ENCODE data around the gene EDN3. TPM values are rescaled to one million over a fixed set of nuclear protein-coding genes. Genes with fewer than 3 reads are reported as not detected.

The EDN3 gene
- total and polyA plus RNA-seq, 2 of the 8 experiments (the other 6 are each of a cell fraction or from before 2014, with no cell fraction given), result 0.17 to 0.38 TPM

- Histone ChIP-seq H3K4ac (replicated peaks; ENCODE audit: insufficient read length, low read depth, low read length) (no peak overlapping the region), H3K23ac (ENCODE audit: insufficient read length) (no peak overlapping the region)
- no peak for TF ChIP-seq NRF1 (IDR thresholded peaks at IDR 0.05; ENCODE audit: low read depth, low read length)
- TF ChIP-seq TEAD4 (IDR thresholded peaks at IDR 0.05; ENCODE audit: low read depth, low read length), result no peak
- no peak for TF ChIP-seq ATF2 (IDR thresholded peaks at IDR 0.05; ENCODE audit: low read length)
- TF ChIP-seq CBX5 (IDR thresholded peaks at IDR 0.05; ENCODE audit: low read depth, low read length), result no peak
These were observed 8.2 kb downstream of the EDN3 start for GRCh38 chr20:59308493-59309201.

More at GRCh38 chr20:59308493-59309201, 8.2 kb downstream of the EDN3 start:
- Histone ChIP-seq H3K27me3 (replicated peaks in 1 of 4; ENCODE audit: control insufficient read depth in 3 of 4, extremely low read depth in 1 of 4, insufficient read depth in 3 of 4, low read length in 3 of 4) (peaks cover 0 to 5% (median 3%) of the 10 kb centered on the region in 4 experiments; a peak in 3 of 7 replicates), H3K18ac (ENCODE audit: extremely low read depth, low read length) (no peak overlapping the region), H2BK20ac (ENCODE audit: low read length) (no peak overlapping the region), H3K79me2 (ENCODE audit: control insufficient read depth in 1 of 2, insufficient read depth in 2 of 2, low read length in 2 of 2) (no peaks in the 10 kb centered on the region), H2AK5ac (ENCODE audit: low read depth, low read length) (no peak overlapping the region), H2BK12ac (ENCODE audit: low read depth, low read length) (no peak overlapping the region), H3K4me3 (ENCODE audit: extremely low read depth in 1 of 4, insufficient read depth in 2 of 4, low read depth in 3 of 4, low read length in 4 of 4) (no peak overlapping the region), H3K36me3 (ENCODE audit: control insufficient read depth in 2 of 4, insufficient read depth in 4 of 4, low read length in 3 of 4) (no peaks in the 10 kb centered on the region), H2AFZ (ENCODE audit: low read length) (no peak overlapping the region), H3K79me1 (ENCODE audit: low read depth, low read length) (no peaks in the 10 kb centered on the region), H3K4me2 (ENCODE audit: insufficient read depth in 1 of 2, low read depth in 2 of 2, low read length in 2 of 2) (no peak overlapping the region), H3K4me1 (replicated peaks in 1 of 4; ENCODE audit: control insufficient read depth in 3 of 4, insufficient read depth in 4 of 4, low read length in 3 of 4) (no peaks in the 10 kb centered on the region), H2BK5ac (ENCODE audit: low read depth, low read length) (no peak overlapping the region), H4K5ac (ENCODE audit: insufficient read length, low read depth, low read length) (no peak overlapping the region), H3K9me3 (ENCODE audit: insufficient read depth in 2 of 2, low read depth in 1 of 2, low read length in 1 of 2) (no peaks in the 10 kb centered on the region), H2BK15ac (ENCODE audit: low read length) (no peak overlapping the region), H4K8ac (ENCODE audit: extremely low read depth, insufficient read depth, low read length) (no peak overlapping the region), H3K23me2 (ENCODE audit: low read depth, low read length) (no peaks in the 10 kb centered on the region), H3K56ac (replicated peaks; ENCODE audit: insufficient read length, low read depth, low read length) (no peak overlapping the region), H3K9ac (replicated peaks in 1 of 4; ENCODE audit: extremely low read depth in 1 of 4, low read depth in 3 of 4, low read length in 3 of 4) (no peak overlapping the region), H4K91ac (replicated peaks; ENCODE audit: insufficient read length, low read length) (no peak overlapping the region), H3K14ac (ENCODE audit: insufficient read length) (no peak overlapping the region), H3K27ac (ENCODE audit: low read depth, low read length) (no peak overlapping the region), H4K20me1 (replicated peaks in 1 of 2; ENCODE audit: control insufficient read depth in 1 of 2, insufficient read depth in 2 of 2, low read length in 2 of 2) (no peaks in the 10 kb centered on the region), H2BK120ac (replicated peaks; ENCODE audit: low read depth, low read length) (no peak overlapping the region)
- ChIA-PET POLR2A (ENCODE audit: partially characterized antibody) (no interaction called here), CTCF (ENCODE audit: partially characterized antibody) (interaction anchor here (1.6 kb wide), 1 partner anchor 11 kb away, joined by 4 read pairs; no protein-coding TSS in a partner anchor)
- WGBS, 2 experiments (ENCODE audit: extremely low coverage in 1 of 2, insufficient coverage in 1 of 2, insufficient read length in 1 of 2, insufficient replicate concordance in 2 of 2, low coverage in 1 of 2, low lambda C conversion rate in 2 of 2, missing lambda C conversion rate in 1 of 2), result 87% methylated on average over 10 of the region's 10 CpGs; no CpG with 5 or more reads in 1 of the 2 experiments
- DNase-seq (ENCODE audit: low read depth in 1 of 2, low spot score in 2 of 2) (no peak), FAIRE-seq (no peak)
